GM19397 (cell line): ENCODE data around the gene KIF15.

Source experiments
- ATAC-seq: cut with Tn5 transposase; IDR thresholded peaks from one replicate; pipeline ENCODE4 v1.9.1; 2021; ENCODE audit warnings: mild to moderate bottlenecking, moderate library complexity; ENCODE audit not compliant: unreplicated experiment

Gene KIF15, protein sequence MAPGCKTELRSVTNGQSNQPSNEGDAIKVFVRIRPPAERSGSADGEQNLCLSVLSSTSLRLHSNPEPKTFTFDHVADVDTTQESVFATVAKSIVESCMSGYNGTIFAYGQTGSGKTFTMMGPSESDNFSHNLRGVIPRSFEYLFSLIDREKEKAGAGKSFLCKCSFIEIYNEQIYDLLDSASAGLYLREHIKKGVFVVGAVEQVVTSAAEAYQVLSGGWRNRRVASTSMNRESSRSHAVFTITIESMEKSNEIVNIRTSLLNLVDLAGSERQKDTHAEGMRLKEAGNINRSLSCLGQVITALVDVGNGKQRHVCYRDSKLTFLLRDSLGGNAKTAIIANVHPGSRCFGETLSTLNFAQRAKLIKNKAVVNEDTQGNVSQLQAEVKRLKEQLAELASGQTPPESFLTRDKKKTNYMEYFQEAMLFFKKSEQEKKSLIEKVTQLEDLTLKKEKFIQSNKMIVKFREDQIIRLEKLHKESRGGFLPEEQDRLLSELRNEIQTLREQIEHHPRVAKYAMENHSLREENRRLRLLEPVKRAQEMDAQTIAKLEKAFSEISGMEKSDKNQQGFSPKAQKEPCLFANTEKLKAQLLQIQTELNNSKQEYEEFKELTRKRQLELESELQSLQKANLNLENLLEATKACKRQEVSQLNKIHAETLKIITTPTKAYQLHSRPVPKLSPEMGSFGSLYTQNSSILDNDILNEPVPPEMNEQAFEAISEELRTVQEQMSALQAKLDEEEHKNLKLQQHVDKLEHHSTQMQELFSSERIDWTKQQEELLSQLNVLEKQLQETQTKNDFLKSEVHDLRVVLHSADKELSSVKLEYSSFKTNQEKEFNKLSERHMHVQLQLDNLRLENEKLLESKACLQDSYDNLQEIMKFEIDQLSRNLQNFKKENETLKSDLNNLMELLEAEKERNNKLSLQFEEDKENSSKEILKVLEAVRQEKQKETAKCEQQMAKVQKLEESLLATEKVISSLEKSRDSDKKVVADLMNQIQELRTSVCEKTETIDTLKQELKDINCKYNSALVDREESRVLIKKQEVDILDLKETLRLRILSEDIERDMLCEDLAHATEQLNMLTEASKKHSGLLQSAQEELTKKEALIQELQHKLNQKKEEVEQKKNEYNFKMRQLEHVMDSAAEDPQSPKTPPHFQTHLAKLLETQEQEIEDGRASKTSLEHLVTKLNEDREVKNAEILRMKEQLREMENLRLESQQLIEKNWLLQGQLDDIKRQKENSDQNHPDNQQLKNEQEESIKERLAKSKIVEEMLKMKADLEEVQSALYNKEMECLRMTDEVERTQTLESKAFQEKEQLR (N-terminal part only)

GRCh38 chr3:44761424-44762169 lies at the start of gene KIF15, which contains the start of gene KIAA1143:
Gene KIF15 (plus strand): TSS chr3:44761794. CDS start chr3:44761866, 72 bp downstream.
Gene KIAA1143 (minus strand): TSS chr3:44761619. CDS start chr3:44761602, 17 bp downstream.
- ATAC-seq = peak; percentile 86

GRCh38 chr3:44712455-44713075 lies 49.0 kb upstream of the KIF15 start, which contains the start of gene ZNF502:
Gene ZNF502 (plus strand): TSS chr3:44712660. CDS start chr3:44720262, 7,602 bp downstream.
- ATAC-seq = no peak

DNA sequence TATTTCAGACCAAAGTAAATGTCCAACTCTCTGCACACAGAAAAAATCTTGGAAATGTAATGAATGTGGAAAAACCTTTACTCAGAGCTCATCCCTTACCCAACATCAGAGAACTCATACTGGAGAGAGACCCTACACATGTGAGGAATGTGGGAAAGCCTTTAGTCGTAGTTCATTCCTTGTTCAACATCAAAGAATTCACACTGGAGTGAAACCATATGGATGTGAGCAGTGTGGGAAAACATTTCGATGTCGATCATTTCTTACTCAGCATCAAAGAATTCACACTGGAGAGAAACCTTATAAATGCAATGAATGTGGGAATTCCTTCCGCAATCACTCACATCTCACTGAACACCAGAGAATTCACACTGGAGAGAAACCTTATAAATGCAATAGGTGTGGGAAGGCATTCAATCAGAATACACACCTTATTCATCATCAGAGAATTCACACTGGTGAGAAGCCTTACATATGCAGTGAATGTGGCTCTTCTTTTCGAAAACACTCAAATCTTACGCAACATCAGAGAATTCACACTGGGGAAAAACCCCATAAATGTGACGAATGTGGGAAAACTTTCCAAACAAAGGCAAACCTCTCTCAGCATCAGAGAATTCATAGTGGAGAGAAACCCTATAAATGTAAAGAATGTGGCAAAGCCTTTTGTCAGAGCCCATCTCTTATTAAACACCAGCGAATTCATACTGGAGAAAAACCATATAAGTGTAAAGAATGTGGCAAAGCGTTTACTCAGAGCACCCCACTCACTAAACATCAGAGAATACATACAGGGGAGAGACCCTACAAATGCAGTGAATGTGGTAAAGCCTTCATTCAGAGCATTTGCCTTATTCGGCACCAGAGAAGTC lies 40.1 kb upstream of the KIF15 start:
- ATAC-seq = no peak

DNA sequence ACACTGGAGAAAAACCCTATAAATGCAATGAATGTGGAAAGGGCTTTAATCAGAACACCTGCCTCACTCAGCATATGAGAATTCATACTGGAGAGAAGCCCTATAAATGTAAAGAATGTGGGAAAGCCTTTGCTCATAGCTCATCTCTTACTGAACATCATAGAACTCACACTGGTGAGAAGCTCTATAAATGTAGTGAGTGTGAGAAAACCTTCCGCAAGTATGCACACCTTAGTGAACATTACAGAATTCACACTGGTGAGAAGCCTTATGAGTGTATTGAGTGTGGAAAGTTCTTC lies 39.5 kb upstream of the KIF15 start:
- no peak for ATAC-seq

DNA sequence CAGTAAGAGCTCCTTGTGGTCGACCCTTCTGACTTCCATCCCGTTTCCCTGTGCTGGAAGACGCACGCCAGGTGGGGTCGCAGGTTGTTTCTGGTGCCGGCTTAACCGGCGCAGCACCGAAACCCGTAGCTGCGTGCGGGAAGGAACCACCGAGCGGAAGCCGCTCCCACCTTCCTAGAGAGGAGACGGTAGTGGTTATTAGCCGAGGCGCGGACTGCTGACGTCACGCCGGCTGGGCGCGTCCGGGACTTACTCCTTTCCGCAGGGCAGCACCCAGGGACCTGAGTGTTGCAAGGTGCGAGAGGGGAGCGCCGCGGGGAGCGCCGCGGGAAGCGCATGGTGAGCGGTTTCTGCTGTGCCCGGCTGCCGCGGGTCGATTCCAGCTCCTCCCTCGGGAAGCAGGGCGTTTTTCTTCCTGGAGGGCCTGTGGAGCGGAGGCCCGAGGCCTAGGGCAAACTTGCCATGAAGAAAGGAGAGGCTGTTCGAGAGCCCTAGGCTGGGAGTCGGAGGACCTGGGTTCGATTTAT lies 32.1 kb upstream of the KIF15 start, which contains the start of gene ZNF501:
Gene ZNF501, plus strand, starts transcription at position 252 of the 527 bp plus-strand sequence. CDS start 4,787 bp downstream, outside the sequence.
- ATAC-seq = peak; percentile 96

DNA sequence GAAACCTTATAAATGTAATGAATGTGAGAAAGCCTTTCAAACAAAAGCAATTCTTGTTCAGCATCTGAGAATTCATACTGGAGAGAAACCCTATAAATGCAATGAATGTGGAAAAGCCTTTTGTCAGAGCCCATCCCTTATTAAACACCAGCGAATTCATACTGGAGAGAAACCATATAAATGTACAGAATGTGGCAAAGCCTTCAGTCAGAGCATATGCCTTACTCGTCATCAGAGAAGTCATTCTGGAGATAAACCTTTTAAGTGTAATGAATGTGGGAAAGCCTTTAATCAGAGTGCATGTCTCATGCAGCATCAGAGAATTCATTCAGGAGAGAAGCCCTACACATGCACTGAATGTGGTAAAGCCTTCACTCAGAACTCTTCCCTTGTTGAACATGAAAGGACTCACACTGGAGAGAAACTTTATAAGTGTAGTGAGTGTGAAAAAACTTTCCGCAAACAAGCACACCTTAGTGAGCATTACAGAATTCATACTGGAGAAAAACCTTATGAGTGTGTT lies 26.9 kb upstream of the KIF15 start:
- no peak for ATAC-seq

- no peak for ATAC-seq
Measured at GRCh38 chr3:44761101-44761423, 532 bp upstream of the KIF15 start.

GRCh38 chr3:44762170-44762677 lies 630 bp downstream of the KIF15 start:
- ATAC-seq = no peak

GRCh38 chr3:44762690-44763089 lies 1.1 kb downstream of the KIF15 start:
- ATAC-seq = no peak

- ATAC-seq = no peak
Measured at GRCh38 chr3:44764248-44764647, 2.7 kb downstream of the KIF15 start.

DNA sequence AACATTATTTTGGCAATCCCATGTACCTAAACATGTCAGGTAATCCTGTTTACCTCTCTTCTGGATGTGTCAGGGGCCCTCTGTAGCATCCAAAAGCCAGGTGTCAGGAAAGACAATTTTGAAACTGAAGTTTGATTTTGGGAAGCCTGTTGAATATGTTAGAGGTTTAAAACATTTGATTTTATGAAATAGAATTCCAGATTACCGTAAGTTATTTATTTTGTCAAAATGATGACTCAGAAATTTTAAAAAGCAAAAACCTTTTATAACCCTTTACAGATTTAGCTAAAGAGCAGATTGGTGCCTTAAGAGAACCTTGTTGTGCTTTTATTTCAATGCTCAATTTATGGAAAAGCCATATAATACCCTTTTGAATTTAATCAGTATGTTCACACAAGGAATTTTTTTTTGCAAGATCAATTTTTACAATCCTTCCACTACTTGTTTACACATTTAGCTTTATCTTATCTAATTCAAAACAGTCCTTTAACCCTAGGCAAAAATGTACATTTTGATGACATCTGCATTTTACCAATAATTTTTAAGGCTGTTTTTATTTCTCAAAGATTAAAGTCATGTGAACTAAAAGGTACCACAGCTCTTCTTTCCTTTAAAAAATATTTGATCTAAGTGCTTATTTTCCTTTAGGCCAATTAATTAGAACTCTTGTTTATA lies 10.0 kb downstream of the KIF15 start:
- ATAC-seq = no peak

GRCh38 chr3:44772099-44772442 lies 10.5 kb downstream of the KIF15 start:
- ATAC-seq = no peak

DNA sequence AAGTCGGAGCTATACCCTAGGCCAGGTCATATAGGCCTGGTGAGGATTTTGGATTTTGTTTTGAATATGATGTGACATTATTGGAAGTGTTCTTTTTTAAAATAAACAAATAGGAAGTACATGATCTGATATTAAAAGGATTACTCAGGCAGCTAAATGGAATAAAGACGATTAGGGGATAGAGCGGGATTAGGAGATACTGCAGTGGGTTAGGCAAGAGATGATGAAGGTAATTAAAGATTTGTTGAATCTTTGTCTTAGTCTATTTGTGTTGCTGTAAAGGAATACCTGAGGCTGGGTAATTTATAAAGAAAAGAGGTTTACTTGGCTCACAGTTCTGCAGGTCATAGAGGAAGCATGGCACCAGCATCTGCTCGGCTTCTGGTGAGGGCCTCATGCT lies 21.3 kb downstream of the KIF15 start:
- ATAC-seq = no peak

- no peak for ATAC-seq
Measured at GRCh38 chr3:44795197-44795596, 33.6 kb downstream of the KIF15 start.

DNA sequence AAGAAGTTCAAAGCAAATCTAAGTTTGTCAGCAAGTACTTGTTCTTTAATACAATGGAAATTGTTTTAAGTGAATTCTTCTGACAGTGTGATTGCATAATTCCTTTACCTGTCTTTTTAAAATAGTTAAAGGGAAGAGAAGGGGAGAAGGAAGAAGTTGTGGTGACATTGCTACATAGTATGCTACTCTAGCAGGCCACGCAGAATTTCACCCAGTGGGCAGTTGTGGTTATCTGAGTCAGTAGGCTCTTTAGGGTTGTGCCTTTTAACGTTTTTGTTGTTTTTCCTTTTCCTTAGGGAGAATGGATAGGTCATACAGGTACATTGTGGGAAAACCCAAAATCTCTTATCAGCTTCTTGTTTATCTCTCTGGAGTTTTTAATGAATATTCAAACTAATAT lies 40.4 kb downstream of the KIF15 start:
- ATAC-seq = no peak

GRCh38 chr3:44803298-44803697 lies 41.7 kb downstream of the KIF15 start:
- ATAC-seq = peak; percentile 62

DNA sequence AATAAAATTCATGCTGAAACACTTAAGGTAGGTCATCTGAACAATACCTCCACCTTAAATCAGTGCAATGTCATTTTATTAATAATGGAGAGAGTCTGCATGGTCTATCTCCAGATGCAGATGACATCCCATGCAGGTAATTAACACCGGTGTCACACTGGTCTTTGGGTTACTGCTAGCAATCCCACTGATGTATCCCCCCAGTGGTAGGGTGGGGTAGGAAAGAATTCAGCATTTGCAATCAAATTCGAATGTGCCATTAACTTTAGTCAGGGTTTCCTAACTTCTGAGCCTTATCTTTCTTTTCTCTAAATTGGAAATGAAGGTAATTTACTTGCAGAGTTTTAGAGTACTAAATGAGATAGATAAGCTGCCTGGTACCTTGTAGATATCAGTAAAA lies 44.4 kb downstream of the KIF15 start:
- ATAC-seq = no peak

DNA sequence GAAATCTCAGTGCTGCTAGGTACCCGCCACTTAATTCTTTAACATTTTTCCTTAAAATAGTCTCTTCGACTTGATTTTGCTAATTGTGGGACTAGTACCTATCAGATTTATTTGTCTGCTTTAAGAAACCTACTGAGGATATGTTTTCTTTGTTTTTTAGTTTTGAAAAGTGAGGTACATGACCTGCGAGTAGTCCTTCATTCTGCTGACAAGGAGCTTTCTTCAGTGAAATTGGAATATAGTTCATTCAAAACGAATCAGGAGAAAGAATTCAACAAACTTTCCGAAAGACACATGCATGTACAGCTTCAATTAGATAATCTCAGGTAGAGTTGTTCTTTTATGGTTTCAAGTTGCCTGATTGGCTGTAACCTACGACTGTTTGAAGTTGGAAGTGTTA lies 53.2 kb downstream of the KIF15 start:
- ATAC-seq = no peak
